Thymus (tissue), 11 donors: ENCODE measurements around the gene ACTN2. TPM values are rescaled to one million over a fixed set of nuclear protein-coding genes. Genes with fewer than 3 reads are reported as not detected.
A peak's percentile ranks its signal among the peaks of the same experiment; 100 is the strongest.

Source experiments
- DNase-seq, 9 donors: peaks; one replicate each; pipeline ENCODE4 v3.0.0-alpha.2; 2013; ENCODE audit warnings: low spot score in 9 of 9, low read depth in 6 of 9, missing footprints in 1 of 9
- H3K27ac ChIP-seq, 2 donors: one replicate each; pipeline ENCODE4 v1.5.1; 2013; ENCODE audit warnings: control low read depth in 1 of 2, low read depth in 1 of 2, low read length in 1 of 2, mild to moderate bottlenecking in 1 of 2, moderate library complexity in 1 of 2
- H3K27me3 ChIP-seq, 2 donors: one replicate each; pipeline ENCODE4 v1.5.1; 2013; ENCODE audit warnings: low read length in 1 of 2; ENCODE audit not compliant: control insufficient read depth in 2 of 2, insufficient read depth in 1 of 2
- H3K36me3 ChIP-seq, 2 donors: one replicate each; pipeline ENCODE4 v1.5.1; 2013; ENCODE audit warnings: low read length in 1 of 2, mild to moderate bottlenecking in 1 of 2, moderate library complexity in 1 of 2; ENCODE audit not compliant: control insufficient read depth in 2 of 2, insufficient read depth in 2 of 2
- H3K4me1 ChIP-seq, 2 donors: one replicate each; pipeline ENCODE4 v1.5.1; 2013; ENCODE audit warnings: low read length in 2 of 2; ENCODE audit not compliant: control insufficient read depth in 2 of 2, insufficient read depth in 2 of 2
- H3K4me3 ChIP-seq, 2 donors: one replicate each; pipeline ENCODE4 v1.5.1; 2013; ENCODE audit warnings: low read length in 2 of 2, control low read depth in 1 of 2, mild to moderate bottlenecking in 1 of 2
- H3K9me3 ChIP-seq, 2 donors: one replicate each; pipeline ENCODE4 v1.5.1; 2013; ENCODE audit warnings: low read length in 1 of 2, mild to moderate bottlenecking in 1 of 2; ENCODE audit not compliant: control insufficient read depth in 2 of 2, insufficient read depth in 1 of 2
- WGBS: extraction: QIAGEN DNeasy Blood & Tissue Kit; methylation state at CpG from one replicate; pipeline ENCODE4 v1.1.7; 2013; 5-methylcytosine and 5-hydroxymethylcytosine counted together
- polyA plus RNA-seq: library from polyadenylated mRNA; stranded (reverse); fragments of 200-250 nt; gene quantifications from one replicate; pipeline ENCODE4 v1.2.3, GENCODE V29; 2013
- total RNA-seq: library from RNA; stranded (reverse); fragments of 120-200 nt; gene quantifications from one replicate; pipeline ENCODE4 v1.2.4, GENCODE V29; 2013
- donor health status: healthy.

ACTN2 gene
- total and polyA plus RNA-seq, 2 donors: 0.38 to 1.3 TPM

DNA sequence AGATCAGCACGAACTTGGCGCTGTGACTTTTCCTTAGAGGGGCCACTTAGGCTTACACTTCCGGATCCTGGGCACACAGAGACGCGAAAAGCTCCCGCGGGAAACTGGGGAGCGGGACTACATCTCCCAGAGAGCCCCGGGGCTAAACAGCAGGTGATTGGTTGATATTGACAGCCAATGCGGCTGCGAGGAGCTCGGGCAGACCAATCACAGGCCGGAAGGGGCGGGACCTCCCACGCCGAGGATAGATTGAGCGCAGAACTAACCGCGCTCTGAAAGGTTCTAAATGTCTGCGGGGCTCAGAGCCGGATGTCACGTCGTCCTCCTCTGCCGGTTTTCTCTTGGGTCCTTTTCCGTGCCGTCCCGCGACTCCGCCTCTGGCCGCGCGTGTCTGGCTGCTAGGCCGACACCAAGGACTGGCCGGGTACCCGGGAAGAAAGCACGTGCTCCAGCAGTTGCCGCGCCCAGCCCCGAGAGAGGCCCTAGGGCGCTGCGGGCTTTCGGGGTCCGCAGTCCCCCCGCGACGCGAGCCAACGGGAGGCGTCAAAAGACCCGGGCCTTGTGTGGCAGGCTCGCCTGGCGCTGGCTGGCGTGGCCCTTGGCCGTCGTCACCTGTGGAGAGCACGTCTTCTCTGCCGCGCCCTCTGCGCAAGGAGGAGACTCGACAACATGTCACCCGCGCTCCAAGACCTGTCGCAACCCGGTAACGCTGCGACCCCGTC, 108.9 kb downstream of the ACTN2 start, which contains the start of gene MTR:
TSS of gene MTR (plus strand) at position 258 of the 722 bp plus-strand sequence. CDS start at position 670, 412 bp downstream.
- Histone ChIP-seq H3K4me1 (peaks cover 8 to 11% of the 10 kb centered on the region in 2 donors), H3K9me3 (no peaks in the 10 kb centered on the region), H3K36me3 (no peaks in the 10 kb centered on the region), H3K27ac (peak within 1 kb of the TSS; percentile 91 to 93), H3K4me3 (peak within 1 kb of the TSS; percentile 71 to 72), H3K27me3 (peaks cover 0 to 2% of the 10 kb centered on the region in 2 donors)
- DNase-seq: peak; percentile 94 to 99 (median 95)
- under 1% methylated on average over 67 of the region's 67 CpGs for WGBS

DNA sequence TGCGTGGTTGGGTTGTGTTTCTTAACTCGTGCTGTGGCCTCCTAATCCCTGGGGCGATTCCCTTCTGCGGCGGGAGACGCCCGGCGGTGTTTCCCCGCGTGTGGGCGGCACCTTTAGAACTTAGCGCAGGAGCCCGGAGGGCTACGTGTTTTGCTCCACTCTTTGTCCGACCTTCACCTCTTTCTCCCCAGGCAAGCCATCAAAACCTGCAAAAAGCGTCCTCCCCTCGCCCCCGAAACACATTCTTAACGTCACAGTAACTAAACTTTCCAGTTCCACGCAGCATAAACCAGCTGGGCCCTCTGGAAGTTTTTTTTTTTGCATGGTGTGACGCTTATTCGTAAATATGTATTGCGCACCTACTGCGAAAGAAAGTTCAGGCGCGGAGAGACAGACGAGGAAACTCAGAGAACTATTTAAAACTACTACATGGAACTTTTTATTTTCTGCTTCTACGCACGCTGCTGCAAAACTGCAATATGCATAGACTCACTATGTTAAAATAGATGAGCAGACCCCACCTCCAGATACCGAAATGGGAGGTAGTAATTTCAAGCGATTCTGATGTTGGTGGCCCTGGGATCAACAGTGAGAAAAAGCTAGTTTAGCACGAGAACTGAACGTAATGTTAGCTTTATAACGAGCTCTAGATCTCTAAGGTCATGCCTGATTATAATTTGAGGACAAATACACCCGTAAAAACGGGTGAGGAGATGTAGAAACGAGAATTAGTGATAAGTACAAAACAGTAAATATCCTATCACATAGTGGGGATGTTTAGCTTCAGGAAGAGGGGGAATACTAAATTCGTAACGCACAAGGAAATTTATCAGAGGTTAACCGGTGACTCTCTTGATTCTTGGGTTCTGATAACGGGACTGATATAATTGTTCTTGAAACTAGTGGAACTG, 109.7 kb downstream of the ACTN2 start:
- WGBS: 2% methylated on average over 41 of the region's 41 CpGs
- Histone ChIP-seq H3K4me3 (peak overlapping the region; percentile 71 to 72), H3K27ac (peak overlapping the region; percentile 91 to 93), H3K27me3 (peaks cover 0 to 2% of the 10 kb centered on the region in 2 donors), H3K4me1 (peaks cover 8 to 11% of the 10 kb centered on the region in 2 donors), H3K36me3 (no peaks in the 10 kb centered on the region), H3K9me3 (no peaks in the 10 kb centered on the region)
- peak in 7 of 9 donors; percentile 24 to 75 (median 39) for DNase-seq

DNA sequence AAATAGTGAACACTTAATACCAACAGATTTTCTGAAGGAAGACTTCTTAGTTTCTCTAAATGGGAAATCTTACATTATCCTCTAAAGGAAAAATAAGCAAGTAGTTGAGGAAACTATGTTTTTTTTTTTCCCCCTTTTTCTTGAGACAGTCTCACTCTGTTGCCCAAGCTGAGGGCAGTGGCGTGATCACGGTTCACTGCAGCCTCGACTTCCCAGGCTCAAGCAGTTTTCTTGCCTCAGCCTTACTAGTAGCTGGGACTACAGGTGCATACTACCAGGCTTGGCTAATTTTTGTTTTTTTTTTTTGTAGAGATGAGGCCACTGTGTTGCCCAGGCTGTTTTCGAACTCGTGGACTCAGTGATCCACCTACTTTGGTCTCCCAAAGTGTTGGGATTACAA, 112.7 kb downstream of the ACTN2 start:
- peaks cover 0 to 3% of the 10 kb centered on the region in 2 donors for H3K36me3 ChIP-seq
- peaks cover 8 to 11% of the 10 kb centered on the region in 2 donors for H3K4me1 ChIP-seq
- no peaks in the 10 kb centered on the region for H3K27me3 ChIP-seq
- 97% methylated on average over 5 of the region's 5 CpGs for WGBS
- no peak overlapping the region for H3K27ac ChIP-seq
- no peak overlapping the region for H3K4me3 ChIP-seq
- no peak for DNase-seq
- no peaks in the 10 kb centered on the region for H3K9me3 ChIP-seq

DNA sequence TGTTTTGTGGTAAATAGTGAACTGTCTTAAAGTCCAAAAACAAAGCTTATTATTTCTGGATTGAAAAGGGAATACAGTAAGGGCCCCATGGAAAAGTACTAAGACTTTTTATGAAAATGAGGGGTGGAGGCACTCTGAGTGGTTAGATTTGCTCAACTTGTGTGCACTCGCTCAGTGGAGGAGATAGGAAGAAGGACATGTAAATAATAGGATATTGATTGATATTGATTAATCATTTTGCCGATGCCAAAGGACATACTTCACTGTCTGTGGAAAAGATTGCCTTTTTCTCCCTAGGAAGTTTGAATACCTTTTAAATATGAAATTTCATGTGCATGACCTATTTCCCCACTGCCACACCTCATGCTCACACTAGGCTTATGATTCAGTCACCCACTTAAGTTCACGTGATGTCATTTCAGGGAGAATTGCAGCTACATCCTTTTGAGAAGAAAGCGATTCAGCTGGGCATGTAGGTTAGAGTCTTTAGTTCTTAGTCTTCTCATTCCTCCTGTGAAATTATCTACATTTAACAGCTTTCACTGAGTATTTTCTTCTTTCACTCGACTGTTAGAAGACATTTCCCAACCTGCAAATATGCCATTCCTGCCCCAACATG, 113.8 kb downstream of the ACTN2 start:
- peaks cover 4 to 7% of the 10 kb centered on the region in 2 donors for H3K4me1 ChIP-seq
- DNase-seq: peak in 1 of 9 donors; percentile 12
- H3K36me3 ChIP-seq: peaks cover 0 to 8% of the 10 kb centered on the region in 2 donors
- no peak overlapping the region for H3K27ac ChIP-seq
- H3K9me3 ChIP-seq: no peaks in the 10 kb centered on the region
- H3K27me3 ChIP-seq: no peaks in the 10 kb centered on the region
- 95% methylated on average over 5 of the region's 5 CpGs for WGBS
- no peak overlapping the region for H3K4me3 ChIP-seq

DNA sequence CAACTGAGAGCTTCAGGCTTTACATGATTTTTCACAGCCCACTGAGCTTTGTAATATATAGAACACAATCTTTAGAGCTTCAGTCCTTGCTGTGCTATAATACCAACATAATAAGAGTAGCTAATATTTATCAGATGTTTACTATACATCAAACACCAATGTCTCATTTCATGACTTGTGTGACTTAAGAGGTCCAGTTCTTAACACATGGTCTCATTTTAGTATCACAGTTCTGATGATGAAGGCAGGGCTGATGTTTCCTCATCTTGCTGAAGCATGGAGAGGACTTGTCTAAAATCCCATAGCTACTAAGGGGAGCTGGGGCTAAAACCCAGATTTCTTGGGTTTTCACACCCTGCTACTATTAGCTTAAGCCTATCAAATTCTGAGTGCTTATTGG, 114.3 kb downstream of the ACTN2 start:
- Histone ChIP-seq H3K9me3 (no peaks in the 10 kb centered on the region), H3K27me3 (no peaks in the 10 kb centered on the region), H3K4me3 (no peak overlapping the region), H3K4me1 (peaks cover 4 to 7% of the 10 kb centered on the region in 2 donors), H3K36me3 (peaks cover 0 to 13% of the 10 kb centered on the region in 2 donors), H3K27ac (no peak overlapping the region)
- no peak for DNase-seq

DNA sequence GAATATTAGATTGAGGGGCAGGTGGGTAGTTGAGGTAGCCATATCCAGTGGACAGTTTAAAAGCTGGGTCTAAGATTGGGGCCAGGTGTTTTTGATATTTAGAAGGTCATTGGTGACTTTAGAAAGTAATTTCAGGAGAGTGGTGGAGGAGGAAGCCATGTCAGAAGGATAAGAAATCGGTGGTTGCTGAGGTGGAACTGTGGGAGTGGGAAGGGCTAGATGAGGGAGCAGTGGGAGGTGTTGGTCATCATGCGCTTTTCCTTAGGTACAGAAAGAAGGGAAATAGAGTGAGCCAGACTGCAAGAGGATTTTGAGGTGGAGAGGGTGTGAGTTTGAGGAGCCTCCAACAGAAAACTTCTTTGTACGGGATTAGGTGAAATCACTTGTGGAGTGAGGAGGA, 116.0 kb downstream of the ACTN2 start:
- Histone ChIP-seq H3K36me3 (peaks cover 2 to 23% of the 10 kb centered on the region in 2 donors), H3K9me3 (no peaks in the 10 kb centered on the region), H3K27me3 (no peaks in the 10 kb centered on the region), H3K4me3 (no peak overlapping the region), H3K4me1 (no peaks in the 10 kb centered on the region), H3K27ac (no peak overlapping the region)
- DNase-seq: no peak
- 98% methylated on average over 3 of the region's 3 CpGs for WGBS

DNA sequence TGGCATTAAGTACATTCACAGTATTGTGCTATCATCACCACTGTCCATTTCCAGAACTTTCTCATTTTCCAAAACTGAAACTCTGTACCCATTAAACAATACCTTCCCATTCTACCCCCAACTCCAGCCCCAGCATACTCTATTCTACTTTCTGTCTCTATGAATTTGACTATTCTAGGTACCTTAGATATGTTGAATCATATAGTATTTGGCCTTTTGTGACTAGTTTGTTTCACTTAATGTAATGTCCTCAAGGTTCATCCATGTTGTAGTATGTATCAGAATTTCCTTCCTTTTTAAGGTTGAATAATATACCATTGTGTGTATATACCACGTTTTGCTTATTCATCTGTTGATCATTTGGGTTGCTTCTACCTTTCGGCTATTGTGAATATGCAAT, 120.3 kb downstream of the ACTN2 start:
- Histone ChIP-seq H3K4me1 (no peaks in the 10 kb centered on the region), H3K36me3 (peaks cover 15 to 65% of the 10 kb centered on the region in 2 donors), H3K4me3 (no peak overlapping the region), H3K9me3 (no peaks in the 10 kb centered on the region), H3K27me3 (no peaks in the 10 kb centered on the region), H3K27ac (no peak overlapping the region)
- DNase-seq: no peak
- 96% methylated on average over 2 of the region's 2 CpGs for WGBS

DNA sequence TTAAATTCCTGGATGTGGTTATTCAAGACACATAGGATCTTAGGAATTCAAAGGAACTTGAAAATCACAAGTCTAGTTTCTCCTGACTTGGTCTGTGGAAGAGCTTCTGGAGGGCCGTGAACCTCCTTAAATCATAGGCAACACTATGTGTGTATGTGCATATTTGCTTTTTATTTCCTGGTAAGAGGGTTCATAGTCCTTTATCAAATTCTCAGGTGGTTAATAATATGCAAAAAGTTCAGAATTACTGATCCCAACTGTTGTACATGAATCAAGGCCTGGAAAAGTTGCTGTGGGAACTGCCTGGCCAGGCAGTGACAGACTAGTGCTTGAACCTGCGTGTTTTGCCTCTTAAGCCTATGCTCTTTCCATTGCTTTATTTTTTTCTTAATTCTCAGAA, 121.7 kb downstream of the ACTN2 start:
- peaks cover 17 to 76% of the 10 kb centered on the region in 2 donors for H3K36me3 ChIP-seq
- H3K9me3 ChIP-seq: no peaks in the 10 kb centered on the region
- H3K27ac ChIP-seq: no peak overlapping the region
- H3K27me3 ChIP-seq: no peaks in the 10 kb centered on the region
- no peaks in the 10 kb centered on the region for H3K4me1 ChIP-seq
- WGBS: 74% methylated on average over 2 of the region's 2 CpGs
- no peak for DNase-seq
- no peak overlapping the region for H3K4me3 ChIP-seq
